Spleen (tissue), 3 donors: ENCODE data around the gene TAAR8.

Experiments
- POLR2A ChIP-seq, 3 donors: fragments of 450-650 bp; IDR thresholded peaks; one replicate each; pipeline ENCODE4 v1.5.1; 2017; ENCODE audit warnings: antibody characterized with exemption in 3 of 3, mild to moderate bottlenecking in 1 of 3
- POLR2AphosphoS5 ChIP-seq, 3 donors: sonication (generic); formaldehyde crosslinking; IDR thresholded peaks; one replicate each; pipeline ENCODE4 v1.5.1; 2017; ENCODE audit warnings: antibody characterized with exemption in 3 of 3

DNA sequence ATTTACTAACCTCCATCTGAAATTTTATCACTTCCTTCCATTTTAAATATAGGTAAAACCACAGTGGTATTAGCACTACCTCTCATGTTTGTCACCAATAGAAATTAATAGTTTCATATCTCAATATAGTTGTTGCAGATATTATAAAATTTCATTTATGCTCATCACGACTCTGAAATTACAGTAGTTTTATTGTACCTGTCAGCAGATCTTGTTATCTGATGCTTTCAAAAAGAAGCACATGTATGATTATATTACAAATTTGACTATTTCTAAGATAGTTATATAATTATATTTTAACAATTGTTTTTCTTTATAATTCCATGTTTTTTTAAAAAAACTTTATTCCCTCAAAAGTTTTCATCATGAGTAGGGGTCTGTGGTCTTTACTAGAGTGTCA, 32.2 kb downstream of the TAAR8 start:
- TF ChIP-seq POLR2AphosphoS5 (IDR thresholded peaks at IDR 0.05) = no peak
- TF ChIP-seq POLR2A (IDR thresholded peaks at IDR 0.05) = no peak
